Stimulated activated CD4-positive, alpha-beta T cell treated with anti-CD3 and anti-CD28 coated beads, TNF-alpha, amount 100 ng/mL, for 1 hour (primary cell): ENCODE data around the gene SLC16A7.

Experiments
- DNase-seq, 3 donors: peaks; one replicate each; pipeline ENCODE4 v3.0.0-alpha.2; 2020; ENCODE audit warnings: low read depth in 3 of 3, low spot score in 1 of 3

Gene SLC16A7

DNA sequence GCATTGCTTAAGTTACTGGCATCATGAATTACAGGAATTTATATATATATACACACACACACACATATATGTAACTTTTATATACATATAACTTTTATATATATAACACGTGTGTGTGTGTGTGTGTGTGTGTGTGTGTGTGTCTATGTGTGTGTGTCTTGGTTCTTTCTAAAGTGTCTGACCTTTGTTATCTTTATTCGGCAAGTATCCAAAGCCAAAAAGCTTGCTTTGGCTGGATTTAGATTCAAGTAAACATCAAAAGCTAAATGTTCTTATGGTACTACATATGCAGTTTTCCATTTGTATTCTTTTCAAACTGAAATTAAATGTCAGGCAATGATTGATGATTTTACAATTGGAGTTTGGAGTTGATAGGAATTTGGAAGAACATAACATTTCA lies 69.9 kb downstream of the SLC16A7 start:
- no peak for DNase-seq

- DNase-seq, result no peak
These were observed 72.8 kb downstream of the SLC16A7 start for GRCh38 chr12:59668674-59669073.

DNA sequence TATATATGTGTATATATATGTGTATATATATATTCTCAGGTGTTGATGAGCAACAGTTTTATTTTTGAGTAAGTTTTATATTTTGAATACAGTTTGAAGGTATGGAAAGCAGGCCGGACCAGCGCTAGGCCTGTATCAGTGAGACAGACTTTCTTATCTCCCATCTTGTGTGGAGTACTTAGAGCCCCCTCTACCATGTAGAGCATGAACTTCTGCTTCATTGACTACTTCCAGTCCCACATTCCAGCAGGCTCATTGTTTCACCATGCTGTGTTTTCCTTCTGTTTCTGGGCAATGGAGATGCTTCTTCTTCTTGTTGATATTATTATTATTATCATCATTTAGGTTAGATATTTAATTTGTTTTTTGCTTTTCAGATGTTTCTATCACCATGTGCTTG lies 76.4 kb downstream of the SLC16A7 start:
- no peak for DNase-seq

DNA sequence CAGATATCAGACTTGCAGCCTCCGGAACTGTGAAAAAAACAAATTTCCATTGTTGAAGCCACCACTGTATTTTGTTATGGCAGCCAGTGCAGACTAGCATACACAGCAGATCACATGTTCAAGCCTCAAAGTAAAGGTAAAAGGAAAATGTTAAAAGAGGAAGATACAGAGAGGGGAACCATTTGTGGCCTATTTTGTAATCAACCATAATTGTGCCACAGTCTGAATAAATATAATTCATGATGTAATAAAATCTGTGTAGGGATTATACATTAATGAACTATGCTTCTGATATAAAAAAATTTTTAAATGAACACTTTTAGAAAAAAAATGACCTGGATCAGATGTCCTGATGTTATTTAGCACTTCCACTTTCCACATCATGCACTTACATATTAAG lies 79.6 kb downstream of the SLC16A7 start:
- DNase-seq, result no peak

GRCh38 chr12:59677857-59678256 lies 82.0 kb downstream of the SLC16A7 start:
- DNase-seq, result no peak

GRCh38 chr12:59678759-59679411 lies 83.1 kb downstream of the SLC16A7 start:
- no peak for DNase-seq

- DNase-seq, result no peak
These were observed 93.9 kb downstream of the SLC16A7 start for GRCh38 chr12:59689776-59690175.

GRCh38 chr12:59695379-59695778 lies 99.5 kb downstream of the SLC16A7 start:
- no peak for DNase-seq

DNA sequence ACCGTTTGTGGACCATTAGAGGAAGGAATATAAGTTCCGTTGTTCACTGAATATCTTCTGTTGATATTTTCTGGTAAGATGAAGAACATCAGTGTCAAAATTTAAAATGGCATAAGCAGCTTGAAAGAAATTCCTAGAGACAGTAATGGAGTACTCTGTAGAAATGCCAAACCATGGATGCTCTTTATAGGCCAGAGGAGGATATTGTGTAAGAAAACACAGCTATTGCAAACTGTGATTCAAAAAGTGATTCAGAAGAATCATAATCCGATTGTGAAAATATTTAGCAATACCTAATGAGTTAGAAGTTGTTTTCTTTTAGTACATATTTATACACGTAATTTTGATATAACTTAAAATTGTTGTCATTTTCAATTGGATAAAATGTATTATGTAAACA lies 102.8 kb downstream of the SLC16A7 start:
- DNase-seq, result no peak

- no peak for DNase-seq
These were observed 103.8 kb downstream of the SLC16A7 start for GRCh38 chr12:59699421-59700152.

DNA sequence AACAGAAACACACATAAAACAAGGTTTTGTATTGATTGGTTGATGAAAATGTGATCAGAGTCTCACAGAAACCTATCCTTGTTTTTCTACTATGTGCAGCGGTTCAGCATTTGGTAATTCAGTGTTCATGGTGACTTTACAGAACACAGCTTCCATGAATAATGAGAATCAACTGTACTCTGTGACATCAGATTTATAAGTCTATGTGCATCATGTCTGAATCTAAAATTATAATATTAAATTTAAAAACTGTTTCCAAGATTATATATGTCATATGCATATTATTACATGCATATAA lies 104.3 kb downstream of the SLC16A7 start:
- DNase-seq, result no peak

GRCh38 chr12:59708064-59708463 lies 112.2 kb downstream of the SLC16A7 start:
- no peak for DNase-seq

GRCh38 chr12:59708484-59708883 lies 112.7 kb downstream of the SLC16A7 start:
- no peak for DNase-seq

DNA sequence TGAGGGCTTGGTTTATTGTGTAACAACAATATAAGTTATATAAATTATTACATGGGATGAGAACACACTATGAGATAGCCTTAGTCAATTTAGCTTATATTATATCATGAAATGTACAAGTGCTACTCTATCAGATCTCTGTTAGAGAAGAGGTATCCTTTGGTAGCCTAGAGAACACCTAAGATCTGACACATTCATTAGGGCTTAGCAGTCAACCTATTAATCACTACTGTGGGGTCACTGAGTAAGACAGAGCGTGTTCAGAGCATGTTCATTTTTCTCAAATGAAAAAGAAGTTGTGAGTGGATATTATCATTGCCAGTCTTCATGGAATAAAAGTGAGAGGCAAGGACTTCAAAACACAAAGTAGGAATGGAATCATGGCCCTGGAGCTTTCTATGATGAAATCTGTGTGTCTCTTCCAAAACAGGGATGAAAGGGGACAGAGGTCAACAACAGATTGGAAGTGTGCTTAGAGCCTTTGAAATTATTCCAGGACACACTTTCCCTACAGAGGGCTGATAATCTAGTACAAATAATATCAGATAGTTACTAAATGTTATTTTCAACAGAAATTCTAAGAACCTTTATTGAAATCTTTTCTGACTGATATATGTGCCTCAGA lies 114.3 kb downstream of the SLC16A7 start:
- DNase-seq, result no peak

GRCh38 chr12:59710964-59711363 lies 115.1 kb downstream of the SLC16A7 start:
- DNase-seq, result no peak

DNA sequence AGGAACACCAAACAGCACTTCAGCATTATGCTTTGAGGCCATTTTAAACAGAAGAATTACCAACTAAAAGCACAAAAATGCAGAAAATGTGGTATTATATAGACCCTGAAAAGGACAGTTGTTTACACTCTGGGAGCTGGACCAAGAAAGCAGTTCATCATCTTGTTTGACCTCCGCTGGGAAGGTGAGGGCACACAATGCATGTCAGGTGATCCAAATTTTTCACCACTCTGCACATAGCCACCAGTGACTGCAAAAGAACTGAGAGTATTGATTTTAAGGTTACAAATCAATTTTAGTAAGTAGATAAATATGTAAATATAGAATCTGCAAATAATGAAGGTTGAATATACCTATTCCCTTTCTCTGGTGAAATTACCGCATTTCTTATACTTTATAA lies 119.6 kb downstream of the SLC16A7 start:
- no peak for DNase-seq

- DNase-seq, result no peak
These were observed 120.2 kb downstream of the SLC16A7 start for GRCh38 chr12:59716043-59716442.

DNA sequence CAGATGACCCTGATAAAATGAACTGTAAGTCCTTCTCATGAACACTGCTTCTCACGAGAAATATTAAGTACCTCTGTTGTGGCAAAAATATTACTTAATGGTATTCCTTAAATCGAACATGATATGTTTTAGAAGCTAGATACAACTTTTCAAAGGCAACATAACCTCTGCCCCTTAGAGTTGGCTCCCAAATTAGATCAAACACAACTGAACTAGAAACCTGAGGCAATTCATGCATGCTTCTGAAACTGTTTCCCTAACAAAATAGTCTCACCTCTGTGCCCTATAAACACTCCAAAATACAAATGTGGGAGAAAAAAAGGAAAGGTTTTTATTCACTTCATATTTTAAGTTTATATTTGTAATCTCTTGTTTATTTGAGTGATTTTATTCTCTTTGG lies 121.6 kb downstream of the SLC16A7 start:
- DNase-seq, result no peak

GRCh38 chr12:59719701-59720100 lies 123.9 kb downstream of the SLC16A7 start:
- DNase-seq, result no peak

- DNase-seq, result no peak
These were observed 127.7 kb downstream of the SLC16A7 start for GRCh38 chr12:59723520-59723919.

DNA sequence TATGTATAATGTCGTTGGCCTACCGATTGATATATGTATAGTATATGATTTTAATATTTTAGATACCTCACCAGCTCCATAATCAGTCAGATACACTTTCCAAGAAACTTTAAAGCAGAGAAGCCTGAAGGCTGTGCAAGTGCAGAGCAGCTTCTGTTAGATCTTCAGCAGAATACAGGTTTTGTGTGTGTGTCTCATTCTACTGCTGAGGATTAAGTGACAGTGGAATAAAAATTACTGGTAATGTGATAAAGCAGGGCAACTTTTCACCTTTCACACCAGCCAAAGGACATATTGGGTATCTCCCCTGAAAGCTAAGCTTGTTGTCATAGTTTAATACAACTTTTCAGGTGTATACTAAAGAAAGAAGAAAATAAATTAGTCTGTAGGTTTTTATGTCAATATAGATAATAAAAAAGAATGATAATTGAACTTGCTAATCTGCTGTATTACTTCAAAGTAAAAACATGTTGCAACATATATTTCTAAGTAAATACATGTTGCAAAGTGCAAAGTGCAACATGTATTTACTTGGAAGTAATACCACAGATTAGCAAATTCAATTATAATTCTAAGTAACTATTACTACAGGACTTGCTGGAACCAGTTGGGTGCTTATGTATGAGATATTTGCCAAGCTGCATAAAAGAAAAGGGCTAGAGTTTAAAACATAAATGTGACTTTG lies 128.3 kb downstream of the SLC16A7 start:
- no peak for DNase-seq

DNA sequence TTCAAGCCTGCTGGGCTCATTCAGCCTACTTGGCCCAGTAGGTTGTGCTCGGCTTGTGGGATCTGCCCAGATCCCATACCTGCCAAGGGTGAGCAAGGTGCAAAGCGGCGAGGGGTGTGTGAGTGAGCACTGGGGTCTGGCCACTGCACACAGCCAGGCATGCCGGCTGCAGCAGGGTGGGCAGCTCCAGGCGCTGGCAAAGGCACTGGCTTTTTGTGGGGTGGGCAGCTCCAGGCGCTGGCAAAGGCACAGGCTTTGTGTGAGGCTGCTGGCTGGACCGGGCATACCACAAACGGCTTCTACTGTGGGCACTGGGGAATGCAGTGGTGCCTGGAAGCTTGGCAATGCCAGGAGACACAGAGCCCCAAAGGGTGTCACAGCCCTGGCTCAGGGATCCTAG lies 137.4 kb downstream of the SLC16A7 start:
- DNase-seq, result no peak
